ENCODE data around the gene KRT16. TPM values are rescaled to one million over a fixed set of nuclear protein-coding genes. Genes with fewer than 3 reads are reported as not detected.
A peak's percentile ranks its signal among the peaks of the same experiment; 100 is the strongest.

Gene KRT16
- total RNA-seq, 1 donor from 2014 or later = not detected

- Histone ChIP-seq H3K79me2 (ENCODE audit: low read depth) (no peaks in the 10 kb centered on the region), H3K4me3 (no peak overlapping the region), H3K4me2 (no peak overlapping the region), H3K4me1 (peaks cover 4% of the 10 kb centered on the region), H2AFZ (replicated peaks) (no peak overlapping the region), H3K9ac (no peak overlapping the region), H3F3A (ENCODE audit: low read depth) (no peaks in the 10 kb centered on the region), H3K9me3 (ENCODE audit: low read depth) (no peaks in the 10 kb centered on the region), H3K36me3 (no peaks in the 10 kb centered on the region), H4K20me1 (ENCODE audit: low read depth) (no peaks in the 10 kb centered on the region), H3K27ac (no peak overlapping the region), H3K27me3 (no peaks in the 10 kb centered on the region)
- H3K4me1 Mint-ChIP-seq = no peaks in the 10 kb centered on the region
- TF ChIP-seq EZH2phosphoT487 (IDR thresholded peaks at IDR 0.05) (no peak), EZH2 (IDR thresholded peaks at IDR 0.05) (no peak), CTCF (IDR thresholded peaks at IDR 0.05) (no peak)
- no peaks in the 10 kb centered on the region for H3K36me3 Mint-ChIP-seq
- H3K27me3 Mint-ChIP-seq (ENCODE audit: insufficient read depth, low read depth) = peaks cover 11% of the 10 kb centered on the region
- no peak for DNase-seq (ENCODE audit: low spot score)
- peaks cover 3% of the 10 kb centered on the region for H3K9me3 Mint-ChIP-seq
- H3K4me3 Mint-ChIP-seq = no peak overlapping the region
- no peak overlapping the region for H3K27ac Mint-ChIP-seq
These were observed 31.1 kb downstream of the KRT16 start for GRCh38 chr17:41581366-41582060.

GRCh38 chr17:41580687-41581365 is 31.7 kb downstream of the KRT16 start:
- Histone ChIP-seq H3K27me3 (no peaks in the 10 kb centered on the region), H3F3A (ENCODE audit: low read depth) (no peaks in the 10 kb centered on the region), H3K36me3 (no peaks in the 10 kb centered on the region), H3K4me1 (peaks cover 4% of the 10 kb centered on the region), H4K20me1 (ENCODE audit: low read depth) (no peaks in the 10 kb centered on the region), H3K4me2 (no peak overlapping the region), H2AFZ (replicated peaks) (no peak overlapping the region), H3K79me2 (ENCODE audit: low read depth) (no peaks in the 10 kb centered on the region), H3K9me3 (ENCODE audit: low read depth) (no peaks in the 10 kb centered on the region), H3K4me3 (no peak overlapping the region), H3K9ac (no peak overlapping the region), H3K27ac (no peak overlapping the region)
- Mint-ChIP-seq H3K27ac (no peak overlapping the region), H3K36me3 (no peaks in the 10 kb centered on the region), H3K27me3 (ENCODE audit: insufficient read depth, low read depth) (peaks cover 11% of the 10 kb centered on the region), H3K9me3 (peaks cover 3% of the 10 kb centered on the region), H3K4me3 (no peak overlapping the region), H3K4me1 (no peaks in the 10 kb centered on the region)
- no peak for DNase-seq (ENCODE audit: low spot score)
- no peak for TF ChIP-seq EZH2phosphoT487 (IDR thresholded peaks at IDR 0.05)
- no peak for TF ChIP-seq EZH2 (IDR thresholded peaks at IDR 0.05)
- TF ChIP-seq CTCF (IDR thresholded peaks at IDR 0.05) = no peak

- H3K4me1 Mint-ChIP-seq = no peaks in the 10 kb centered on the region
- no peaks in the 10 kb centered on the region for H3F3A ChIP-seq (ENCODE audit: low read depth)
- no peak overlapping the region for H3K27ac Mint-ChIP-seq
- no peak overlapping the region for H3K9ac ChIP-seq
- no peak overlapping the region for H3K4me3 Mint-ChIP-seq
- no peak overlapping the region for H3K27ac ChIP-seq
- H3K36me3 Mint-ChIP-seq = no peaks in the 10 kb centered on the region
- peak overlapping the region; percentile 94 for H2AFZ ChIP-seq (replicated peaks)
- H3K27me3 Mint-ChIP-seq (ENCODE audit: insufficient read depth, low read depth) = peaks cover 11% of the 10 kb centered on the region
- H3K27me3 ChIP-seq = no peaks in the 10 kb centered on the region
- peaks cover 3% of the 10 kb centered on the region for H3K9me3 Mint-ChIP-seq
- H3K9me3 ChIP-seq (ENCODE audit: low read depth) = no peaks in the 10 kb centered on the region
- no peak overlapping the region for H3K4me2 ChIP-seq
- no peaks in the 10 kb centered on the region for H3K79me2 ChIP-seq (ENCODE audit: low read depth)
- no peak for DNase-seq (ENCODE audit: low spot score)
- TF ChIP-seq EZH2phosphoT487 (IDR thresholded peaks at IDR 0.05) (no peak), CTCF (IDR thresholded peaks at IDR 0.05) (no peak), EZH2 (IDR thresholded peaks at IDR 0.05) (no peak)
- no peaks in the 10 kb centered on the region for H4K20me1 ChIP-seq (ENCODE audit: low read depth)
- H3K36me3 ChIP-seq = no peaks in the 10 kb centered on the region
- H3K4me1 ChIP-seq = peaks cover 4% of the 10 kb centered on the region
- no peak overlapping the region for H3K4me3 ChIP-seq
These were observed 32.4 kb downstream of the KRT16 start for GRCh38 chr17:41580244-41580575.
